OCI-LY7 (cell line): ENCODE data around the gene EHBP1.

Experiments used
- CTCF ChIP-seq: fragments of 200-600 bp; sonication (generic); conservative IDR thresholded peaks from 2 replicates; pipeline ENCODE4 v1.5.1; 2014; ENCODE audit warnings: mild to moderate bottlenecking, antibody characterized with exemption, low read length, moderate library complexity, mixed read lengths
- EZH2phosphoT487 ChIP-seq: fragments of 200-600 bp; sonication (generic); IDR thresholded peaks from 2 replicates; pipeline ENCODE4 v1.6.1; 2018; ENCODE audit warnings: low read depth, borderline replicate concordance, mild to moderate bottlenecking, mixed run types, antibody characterized with exemption, low read length, moderate library complexity, mixed read lengths

- TF ChIP-seq CTCF (no peak), EZH2phosphoT487 (no peak)
Measured at GRCh38 chr2:62747169-62747568, 41.7 kb downstream of the EHBP1 start.
